SK-N-SH (cell line): Measurements from ENCODE around the gene GNL3. TPM values are rescaled to one million over a fixed set of nuclear protein-coding genes. Genes with fewer than 3 reads are reported as not detected.

ENCODE experiments used
- CTCF ChIA-PET: fragments of 300-600, 350-600 bp; formaldehyde crosslinking; extraction: SDS; loops from one replicate; lab custom pipeline; 2021; lab: Yijun Ruan, JAX
- POLR2A ChIA-PET: fragments of 350-600 bp; sonication (Branson Sonifier 250); formaldehyde crosslinking; extraction: SDS; loops from one replicate; lab custom pipeline; 2020; ENCODE audit warnings: antibody characterized with exemption, inconsistent platforms; lab: Yijun Ruan, JAX
- DNase-seq: peaks from one replicate; pipeline ENCODE4 v3.0.0; 2012
- H2AFZ ChIP-seq: fragments of 200-600 bp; sonication (generic); 2 replicates; pipeline ENCODE4 v1.8.1; 2016; ENCODE audit warnings: antibody characterized with exemption, mild to moderate bottlenecking, low read depth
- H3F3A ChIP-seq: fragments of 200-600 bp; sonication (generic); replicated peaks from 2 replicates; pipeline ENCODE3; 2016; ENCODE audit warnings: antibody characterized with exemption, mild to moderate bottlenecking; ENCODE audit not compliant: insufficient read depth
- H3K27ac ChIP-seq, 2 experiments: fragments of 200-500 bp in 1 of 2; fragments of 200-600 bp in 1 of 2; sonication (Bioruptor generic) in 1 of 2; sonication (generic), shearing (Covaris generic) in 1 of 2; 2 replicates each; pipeline versions ENCODE4 v1.5.1 to v1.6.1; 2014 to 2016; ENCODE audit warnings: low read depth in 2 of 2, inconsistent platforms in 1 of 2, low read length in 1 of 2, mild to moderate bottlenecking in 1 of 2, mixed read lengths in 1 of 2
- H3K27me3 ChIP-seq: fragments of 200-600 bp; sonication (generic), shearing (Covaris generic); 2 replicates; pipeline ENCODE4 v1.6.1; 2016; ENCODE audit warnings: mixed run types; ENCODE audit not compliant: insufficient read depth
- H3K36me3 ChIP-seq, 2 experiments: fragments of 200-500 bp in 1 of 2; fragments of 200-600 bp in 1 of 2; sonication (Bioruptor generic) in 1 of 2; sonication (generic) in 1 of 2; replicated peaks in 1 of 2; 2 replicates each; pipeline versions ENCODE3 to v1.5.1; 2014 to 2016; ENCODE audit warnings: low read length in 1 of 2, mild to moderate bottlenecking in 1 of 2; ENCODE audit not compliant: insufficient read depth in 2 of 2, control insufficient read depth in 1 of 2
- H3K4me1 ChIP-seq, 2 experiments: fragments of 200-500 bp in 1 of 2; fragments of 200-600 bp in 1 of 2; sonication (Bioruptor generic) in 1 of 2; sonication (generic), shearing (Covaris generic) in 1 of 2; 2 replicates each; pipeline versions ENCODE4 v1.5.1 to v1.6.1; 2014 to 2016; ENCODE audit warnings: low read depth in 1 of 2, low read length in 1 of 2, mixed run types in 1 of 2; ENCODE audit not compliant: insufficient read depth in 2 of 2, control insufficient read depth in 1 of 2
- H3K4me2 ChIP-seq: fragments of 200-600 bp; sonication (generic), shearing (Covaris generic); 2 replicates; pipeline ENCODE4 v1.6.1; 2017; ENCODE audit warnings: mixed run types
- H3K4me3 ChIP-seq, 2 experiments: fragments of 200-500 bp in 1 of 2; fragments of 200-600 bp in 1 of 2; sonication (Bioruptor generic) in 1 of 2; sonication (generic), shearing (Covaris generic) in 1 of 2; 2 replicates each; pipeline versions ENCODE4 v1.5.1 to v1.8.1; 2014 to 2016; ENCODE audit warnings: low read depth in 2 of 2, inconsistent platforms in 1 of 2, low read length in 1 of 2, mild to moderate bottlenecking in 1 of 2, mixed read lengths in 1 of 2, moderate library complexity in 1 of 2
- H3K79me2 ChIP-seq: fragments of 200-600 bp; sonication (generic); 2 replicates; pipeline ENCODE4 v1.8.1; 2017; ENCODE audit warnings: mild to moderate bottlenecking; ENCODE audit not compliant: insufficient read depth
- H3K9ac ChIP-seq: fragments of 200-600 bp; sonication (generic); 2 replicates; pipeline ENCODE4 v1.6.1; 2017; ENCODE audit warnings: mixed run types
- H3K9me2 ChIP-seq: fragments of 200-600 bp; sonication (generic); 2 replicates; pipeline ENCODE4 v1.6.1; 2017; ENCODE audit warnings: mixed run types
- H3K9me3 ChIP-seq: fragments of 200-600 bp; sonication (generic); 2 replicates; pipeline ENCODE4 v1.6.1; 2017; ENCODE audit warnings: mixed run types, mild to moderate bottlenecking, moderate library complexity
- H4K20me1 ChIP-seq: fragments of 200-600 bp; sonication (generic); 2 replicates; pipeline ENCODE4 v1.6.1; 2017; ENCODE audit warnings: mild to moderate bottlenecking, mixed run types; ENCODE audit not compliant: insufficient read depth
- CTCF ChIP-seq: fragments of 200-600 bp; sonication (generic); IDR thresholded peaks from 2 replicates; pipeline ENCODE4 v1.6.1; 2017; ENCODE audit warnings: antibody characterized with exemption, mild to moderate bottlenecking, moderate library complexity
- EP300 ChIP-seq, 2 experiments: IDR thresholded peaks; 2 replicates each; pipeline versions ENCODE4 v1.4.0 to v1.6.1; 2012; ENCODE audit warnings: borderline replicate concordance in 1 of 2, low read depth in 1 of 2, low read length in 1 of 2
- FOXJ3 ChIP-seq: sonication (generic); formaldehyde crosslinking; IDR thresholded peaks from 2 replicates; pipeline ENCODE4 v1.5.1; 2020; ENCODE audit warnings: mild to moderate bottlenecking, missing genetic modification reagents
- GABPA ChIP-seq: IDR thresholded peaks from 2 replicates; pipeline ENCODE4 v1.4.0; 2012; ENCODE audit warnings: low read depth, mild to moderate bottlenecking
- GATA2 ChIP-seq: sonication (generic); formaldehyde crosslinking; IDR thresholded peaks from 2 replicates; pipeline ENCODE4 v1.5.0; 2020; ENCODE audit warnings: mild to moderate bottlenecking, missing genetic modification reagents
- MEF2A ChIP-seq: IDR thresholded peaks from 2 replicates; pipeline ENCODE4 v1.4.0; 2012; ENCODE audit warnings: low read depth, borderline replicate concordance
- NFIC ChIP-seq: IDR thresholded peaks from 2 replicates; pipeline ENCODE4 v1.4.0; 2012; ENCODE audit warnings: borderline replicate concordance
- RAD21 ChIP-seq: IDR thresholded peaks from 2 replicates; pipeline ENCODE4 v1.6.1; 2012; ENCODE audit warnings: mild to moderate bottlenecking, low read length
- RCOR1 ChIP-seq: fragments of 150-350 bp; IDR thresholded peaks from 2 replicates; pipeline ENCODE4 v1.6.1; 2017; ENCODE audit warnings: antibody characterized with exemption, low read length
- RFX5 ChIP-seq: IDR thresholded peaks from 2 replicates; pipeline ENCODE4 v1.6.1; 2012; ENCODE audit warnings: mild to moderate bottlenecking, improper control_type of control experiment, low read length
- SIN3A ChIP-seq: IDR thresholded peaks from 2 replicates; pipeline ENCODE4 v1.6.1; 2012; ENCODE audit warnings: low read depth, mild to moderate bottlenecking, low read length, moderate library complexity, borderline replicate concordance
- SMC3 ChIP-seq: IDR thresholded peaks from 2 replicates; pipeline ENCODE4 v1.6.1; 2012; ENCODE audit warnings: low read depth, low read length, improper control_type of control experiment
- TAF1 ChIP-seq: IDR thresholded peaks from 2 replicates; pipeline ENCODE4 v1.6.1; 2012; ENCODE audit warnings: low read depth, mild to moderate bottlenecking, low read length, moderate library complexity, borderline replicate concordance
- YY1 ChIP-seq: IDR thresholded peaks from 2 replicates; pipeline ENCODE4 v1.4.0; 2012; ENCODE audit warnings: low read depth, mild to moderate bottlenecking
- WGBS: methylation state at CpG from one replicate; pipeline ENCODE4 v1.1.6; 2017; ENCODE audit warnings: low lambda C conversion rate; 5-methylcytosine and 5-hydroxymethylcytosine counted together
- polyA plus RNA-seq, 3 experiments: library from polyadenylated mRNA; depleted of rRNA; stranded (reverse); fragments of >200 nt; gene quantifications; 2 replicates each; pipeline ENCODE4 v1.2.3, GENCODE V29; 2012
- TF ChIP-seq, protein P1 (sequence below): IDR thresholded peaks from 2 replicates; pipeline ENCODE4; 2012
- TF ChIP-seq, protein P2 (sequence below): IDR thresholded peaks from 2 replicates; pipeline ENCODE4 v1.4.0; 2012; ENCODE audit warnings: low read depth

The GNL3 gene
- polyA plus RNA-seq, 1 of the 3 experiments (the other 2 are of a cell fraction), result 55.0 TPM

DNA sequence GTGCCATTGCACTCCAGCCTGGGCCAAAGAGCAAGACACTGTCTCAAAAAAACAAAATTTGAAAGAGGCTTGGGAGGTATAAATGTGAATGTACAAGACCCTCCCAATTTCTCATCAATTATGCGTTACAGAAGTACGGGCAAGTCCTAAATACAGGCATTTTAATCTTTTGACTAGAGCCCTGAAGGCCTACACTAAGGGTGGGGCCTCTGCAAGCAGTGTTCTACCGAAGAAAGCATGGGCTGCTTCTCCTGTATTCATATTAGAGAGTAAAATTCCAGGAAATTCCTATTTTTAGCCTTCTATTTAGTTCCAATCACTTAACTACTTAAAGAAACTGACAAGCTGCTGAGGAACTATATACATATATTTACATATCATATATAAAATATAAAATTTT lies 25.8 kb upstream of the GNL3 start:
- Histone ChIP-seq H3K9me3 (no peaks in the 10 kb centered on the region), H3K27me3 (no peaks in the 10 kb centered on the region), H2AFZ (no peak overlapping the region), H3K4me2 (no peak overlapping the region), H3K36me3 (peaks cover 40 to 90% of the 10 kb centered on the region in 2 experiments), H3K4me3 (no peak overlapping the region), H3K4me1 (no peaks in the 10 kb centered on the region), H4K20me1 (no peaks in the 10 kb centered on the region), H3K27ac (no peak overlapping the region), H3K79me2 (peaks cover 23% of the 10 kb centered on the region), H3F3A (peaks cover 5% of the 10 kb centered on the region), H3K9me2 (no peaks in the 10 kb centered on the region), H3K9ac (no peak overlapping the region)
- no peak for DNase-seq
- WGBS, result 77% methylated on average over 3 of the region's 3 CpGs
- ChIA-PET POLR2A (no interaction called here), CTCF (no interaction called here)
- no peak for TF ChIP-seq SMC3

DNA sequence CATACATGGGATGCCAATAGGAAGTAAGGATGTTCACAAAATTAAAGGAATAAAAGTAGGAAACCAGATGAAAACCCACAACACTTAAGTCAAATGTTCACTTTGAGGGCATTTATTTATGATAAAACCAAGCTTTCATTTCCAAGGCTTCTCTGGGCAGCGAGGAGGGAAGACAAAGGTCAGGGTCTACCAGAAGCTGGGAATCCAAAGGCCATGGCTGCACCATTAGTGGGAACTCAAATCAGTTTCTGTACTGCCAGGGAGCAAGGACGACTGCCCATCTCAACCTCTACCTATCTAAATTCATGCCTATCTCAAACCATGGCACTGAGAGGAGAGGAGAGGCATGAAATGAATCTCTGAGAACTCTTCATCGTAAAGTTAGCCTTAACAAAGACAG lies 22.7 kb upstream of the GNL3 start:
- WGBS, result 93% methylated on average over 3 of the region's 3 CpGs
- H3K27me3 ChIP-seq, result no peaks in the 10 kb centered on the region
- H3K4me3 ChIP-seq, result no peak overlapping the region
- POLR2A ChIA-PET, result no interaction called here
- peaks cover 30 to 91% of the 10 kb centered on the region in 2 experiments for H3K36me3 ChIP-seq
- TF ChIP-seq FOXJ3 (CRISPR knock-in tag) (no peak), TAF1 (no peak), GATA2 (CRISPR knock-in tag) (no peak), NFIC (no peak), SMC3 (no peak), RFX5 (no peak), SIN3A (no peak), CTCF (no peak), EP300 (IDR thresholded peaks at IDR 0.05; ENCODE audit: borderline replicate concordance in 1 of 2, low read depth in 1 of 2, low read length in 1 of 2) (no peak), GABPA (no peak), RCOR1 (no peak), RAD21 (no peak), MEF2A (no peak), YY1 (no peak)
- TF ChIP-seq, protein P1, sequence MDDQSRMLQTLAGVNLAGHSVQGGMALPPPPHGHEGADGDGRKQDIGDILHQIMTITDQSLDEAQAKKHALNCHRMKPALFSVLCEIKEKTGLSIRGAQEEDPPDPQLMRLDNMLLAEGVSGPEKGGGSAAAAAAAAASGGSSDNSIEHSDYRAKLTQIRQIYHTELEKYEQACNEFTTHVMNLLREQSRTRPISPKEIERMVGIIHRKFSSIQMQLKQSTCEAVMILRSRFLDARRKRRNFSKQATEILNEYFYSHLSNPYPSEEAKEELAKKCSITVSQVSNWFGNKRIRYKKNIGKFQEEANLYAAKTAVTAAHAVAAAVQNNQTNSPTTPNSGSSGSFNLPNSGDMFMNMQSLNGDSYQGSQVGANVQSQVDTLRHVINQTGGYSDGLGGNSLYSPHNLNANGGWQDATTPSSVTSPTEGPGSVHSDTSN, result no peak
- TF ChIP-seq, protein P2, sequence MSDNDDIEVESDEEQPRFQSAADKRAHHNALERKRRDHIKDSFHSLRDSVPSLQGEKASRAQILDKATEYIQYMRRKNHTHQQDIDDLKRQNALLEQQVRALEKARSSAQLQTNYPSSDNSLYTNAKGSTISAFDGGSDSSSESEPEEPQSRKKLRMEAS, result no peak
- no peaks in the 10 kb centered on the region for H4K20me1 ChIP-seq
- H3K9ac ChIP-seq, result no peak overlapping the region
- H3K27ac ChIP-seq, result no peak overlapping the region
- CTCF ChIA-PET, result no interaction called here
- H3F3A ChIP-seq, result peaks cover 5% of the 10 kb centered on the region
- H3K79me2 ChIP-seq, result peaks cover 47% of the 10 kb centered on the region
- H2AFZ ChIP-seq, result no peak overlapping the region
- H3K9me2 ChIP-seq, result no peaks in the 10 kb centered on the region
- H3K4me1 ChIP-seq, result no peaks in the 10 kb centered on the region
- no peak overlapping the region for H3K4me2 ChIP-seq
- no peaks in the 10 kb centered on the region for H3K9me3 ChIP-seq
- DNase-seq, result no peak
